ENCODE measurements around the gene CUX1.
"Not testable (repeated sequence)": the region's sequence is repeated elsewhere in the genome, so short reads cannot be mapped to it uniquely, and the experiment has no call there.

CUX1 gene

DNA sequence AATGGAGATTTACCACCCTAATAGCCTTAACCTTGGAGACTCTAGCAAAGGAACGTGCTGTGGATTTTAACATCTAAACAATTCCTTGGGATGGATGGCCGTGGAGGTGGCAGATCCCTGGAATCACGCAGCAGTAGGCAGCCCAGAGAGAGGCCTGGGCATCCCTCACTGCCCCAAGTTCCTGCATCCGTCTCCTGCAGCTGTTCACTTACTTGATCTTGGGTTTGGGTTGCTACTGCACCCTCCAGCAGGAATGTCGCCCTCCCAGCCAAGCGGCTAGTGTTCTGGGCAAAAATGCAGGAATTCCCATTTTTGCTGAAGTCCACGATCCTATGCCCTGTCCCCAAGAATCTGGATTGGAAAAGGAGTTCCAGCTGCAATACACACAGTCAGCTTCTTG lies 302.5 kb downstream of the CUX1 start:
- DNase-seq: no peak

DNA sequence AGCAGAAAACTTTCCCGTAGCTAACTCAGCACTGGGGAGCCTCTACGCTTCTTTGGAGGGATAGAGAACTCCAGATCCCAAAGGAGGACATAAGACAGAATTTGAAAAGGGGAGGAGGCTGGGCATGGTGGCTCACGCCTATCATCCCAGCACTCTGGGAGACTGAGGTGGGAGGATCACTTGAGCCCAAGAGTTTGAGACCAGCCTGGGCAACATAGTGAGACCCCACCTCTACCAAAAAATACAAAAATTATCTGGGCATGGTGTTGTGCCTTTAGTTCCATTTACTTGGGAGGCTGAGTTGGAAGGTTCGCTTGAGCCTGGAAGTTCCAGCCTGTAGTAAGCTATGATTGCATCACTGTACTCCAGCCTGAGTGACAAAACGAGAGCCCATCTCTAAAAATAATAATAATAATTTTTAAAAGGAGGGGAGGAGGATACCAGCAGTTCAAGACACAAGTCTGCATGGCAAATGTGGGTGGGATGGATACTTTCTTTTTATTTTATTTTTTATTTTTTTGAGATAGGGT lies 303.3 kb downstream of the CUX1 start:
- no peak for DNase-seq

- DNase-seq: no peak
These were observed 304.6 kb downstream of the CUX1 start for GRCh38 chr7:102122026-102122425.

DNA sequence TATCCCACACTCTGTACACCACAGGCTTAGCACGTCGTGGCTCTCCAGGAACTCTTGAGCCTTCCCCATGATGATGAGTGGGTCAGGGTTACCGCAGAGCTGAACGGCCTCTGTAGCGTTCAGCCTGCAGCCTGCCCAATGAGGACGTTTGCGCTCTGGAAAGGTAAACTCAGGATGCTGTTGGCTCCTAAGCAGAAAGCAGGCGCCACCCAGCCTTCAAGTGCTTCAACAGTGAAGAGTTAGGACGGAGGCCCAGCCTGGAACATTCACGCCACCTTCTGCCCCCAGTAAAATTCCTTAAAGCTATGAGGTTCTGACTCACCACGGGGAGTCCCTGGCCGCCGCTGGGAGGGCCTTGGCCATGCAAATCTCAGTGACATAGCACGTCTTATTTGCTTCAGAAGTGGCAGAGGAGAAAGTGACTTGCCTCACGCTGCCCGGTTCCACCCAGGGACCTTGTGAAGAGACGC lies 307.7 kb downstream of the CUX1 start:
- DNase-seq: no peak

DNA sequence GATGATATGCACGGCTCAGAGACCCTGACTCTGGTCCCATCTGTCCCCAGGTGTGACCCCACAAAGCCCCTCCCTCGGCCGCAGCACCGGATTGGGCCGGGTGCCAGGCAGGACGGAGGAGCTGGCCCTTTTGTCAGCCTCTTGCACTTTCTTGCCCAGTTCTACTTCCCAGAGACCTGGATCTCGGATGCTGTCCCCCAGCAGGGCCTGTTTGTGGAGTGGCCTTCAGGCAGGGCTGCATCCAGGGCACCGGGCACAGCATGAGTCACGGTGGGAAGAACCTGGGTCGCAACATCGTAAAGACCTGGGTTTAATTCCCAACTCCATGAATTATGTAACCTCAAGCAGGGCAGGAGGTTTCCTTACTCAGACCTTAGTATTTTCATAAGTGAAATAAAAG lies 310.9 kb downstream of the CUX1 start:
- no peak for DNase-seq

- DNase-seq: no peak
These were observed 312.4 kb downstream of the CUX1 start for GRCh38 chr7:102129636-102130370.

- DNase-seq: no peak
These were observed 314.9 kb downstream of the CUX1 start for GRCh38 chr7:102132209-102132752.

GRCh38 chr7:102138676-102139075 lies 321.2 kb downstream of the CUX1 start:
- DNase-seq: no peak

- no peak for DNase-seq
These were observed 323.5 kb downstream of the CUX1 start for GRCh38 chr7:102140952-102141370.

DNA sequence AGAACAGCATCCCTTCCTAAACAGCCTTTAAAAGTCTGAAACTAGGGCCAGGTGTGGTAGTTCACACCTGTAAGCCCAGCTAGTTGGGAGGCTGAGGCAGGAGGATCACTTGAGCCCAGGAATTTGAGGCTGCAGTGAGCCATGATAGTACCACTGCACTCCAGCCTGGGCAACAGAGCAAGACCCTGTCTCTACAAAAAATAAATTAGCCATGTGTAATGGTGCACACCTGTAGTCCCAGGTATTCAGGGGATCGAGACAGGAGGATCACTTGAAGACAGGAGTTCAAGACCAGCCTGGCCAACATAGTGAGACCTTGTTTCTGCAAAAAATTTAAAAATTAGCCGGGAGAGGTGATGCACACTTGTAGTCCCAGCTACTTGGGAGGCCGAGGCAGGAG lies 325.0 kb downstream of the CUX1 start:
- not testable (repeated sequence) for DNase-seq

DNA sequence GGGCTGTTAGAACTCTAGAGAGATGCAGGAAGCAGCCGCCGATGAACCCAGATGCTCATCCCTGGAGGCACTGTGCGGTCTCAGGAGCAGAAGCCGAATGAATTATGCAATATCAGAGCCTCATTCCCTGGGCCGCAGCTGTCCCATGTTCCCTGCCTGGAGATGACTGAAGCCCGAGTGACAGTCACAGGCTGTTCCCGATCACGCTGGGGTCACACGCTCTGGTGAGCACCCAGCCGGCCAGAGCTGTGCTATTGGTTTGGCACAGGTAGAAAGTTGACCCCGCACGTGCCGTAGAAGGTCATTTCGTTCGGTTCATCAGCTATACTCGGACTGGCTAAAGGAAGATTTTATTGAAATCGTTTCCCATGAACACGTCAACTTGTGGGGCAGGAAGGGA lies 328.7 kb downstream of the CUX1 start:
- DNase-seq: no peak

GRCh38 chr7:102147008-102147407 lies 329.6 kb downstream of the CUX1 start:
- DNase-seq: no peak

GRCh38 chr7:102148799-102149198 lies 331.4 kb downstream of the CUX1 start:
- DNase-seq: no peak

- no peak for DNase-seq
These were observed 332.0 kb downstream of the CUX1 start for GRCh38 chr7:102149416-102149815.

GRCh38 chr7:102150266-102150665 lies 332.8 kb downstream of the CUX1 start:
- DNase-seq: no peak

DNA sequence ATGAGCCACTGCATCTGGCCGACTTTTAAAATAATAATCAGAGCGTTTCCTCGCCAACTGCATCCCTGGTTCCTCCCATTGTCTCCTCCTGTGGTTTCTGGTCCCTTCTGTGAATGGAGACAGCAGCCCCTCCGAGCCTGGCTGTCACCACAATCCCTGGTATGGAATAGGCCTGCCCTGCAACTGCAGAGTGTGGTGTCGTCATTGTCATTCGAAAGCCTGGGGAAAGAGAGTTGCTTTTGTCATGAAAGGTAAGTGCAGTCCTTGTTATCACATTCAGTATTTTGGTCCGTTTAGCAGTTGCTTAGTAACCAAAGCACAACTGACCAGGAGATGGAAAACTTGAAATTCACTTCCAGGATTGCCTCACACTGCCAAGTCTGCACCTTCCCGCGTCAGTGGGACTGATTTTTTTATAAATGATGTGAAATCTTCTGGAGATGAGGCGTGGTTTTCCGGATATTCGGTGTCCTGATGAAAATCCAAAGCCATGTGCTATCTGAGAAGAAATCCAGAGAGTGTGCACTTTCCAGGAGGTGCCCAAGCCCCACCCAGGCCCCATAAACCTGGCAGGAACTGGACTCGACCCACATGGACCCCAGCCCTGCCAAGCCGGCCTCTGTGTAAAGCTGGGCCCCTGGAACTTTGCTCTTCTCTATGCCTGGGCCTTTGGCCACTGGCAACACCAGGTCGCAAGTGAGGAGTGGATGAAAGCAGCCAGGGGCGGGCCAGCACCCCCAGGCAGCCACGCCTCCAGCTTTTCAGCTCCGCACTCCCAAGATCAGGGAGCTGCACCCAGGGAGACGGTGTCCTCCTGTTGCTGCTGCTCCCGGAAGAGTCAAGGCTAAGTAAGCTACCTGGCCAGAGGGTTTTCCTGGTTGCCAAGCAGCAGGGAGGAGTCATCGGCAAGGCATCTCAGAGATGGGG lies 335.5 kb downstream of the CUX1 start:
- DNase-seq: no peak

DNA sequence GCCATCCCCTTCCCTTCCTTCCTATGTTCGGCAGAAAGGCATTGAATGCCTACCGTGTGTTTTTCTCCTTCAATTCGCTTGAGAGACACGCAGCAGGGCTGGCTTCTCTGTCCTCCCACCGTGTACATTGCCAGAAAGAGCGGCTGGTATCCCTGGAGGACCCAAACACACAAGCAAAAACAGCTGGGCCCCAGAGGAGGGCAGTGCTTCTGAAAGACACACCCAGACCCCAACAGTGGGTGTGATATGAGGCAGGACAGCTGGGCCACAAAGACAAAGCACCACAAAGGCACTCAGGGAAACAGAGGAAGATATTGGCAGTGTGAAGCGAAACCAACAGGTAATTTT lies 336.1 kb downstream of the CUX1 start:
- DNase-seq: no peak

GRCh38 chr7:102154425-102154824 lies 337.0 kb downstream of the CUX1 start:
- no peak for DNase-seq

DNA sequence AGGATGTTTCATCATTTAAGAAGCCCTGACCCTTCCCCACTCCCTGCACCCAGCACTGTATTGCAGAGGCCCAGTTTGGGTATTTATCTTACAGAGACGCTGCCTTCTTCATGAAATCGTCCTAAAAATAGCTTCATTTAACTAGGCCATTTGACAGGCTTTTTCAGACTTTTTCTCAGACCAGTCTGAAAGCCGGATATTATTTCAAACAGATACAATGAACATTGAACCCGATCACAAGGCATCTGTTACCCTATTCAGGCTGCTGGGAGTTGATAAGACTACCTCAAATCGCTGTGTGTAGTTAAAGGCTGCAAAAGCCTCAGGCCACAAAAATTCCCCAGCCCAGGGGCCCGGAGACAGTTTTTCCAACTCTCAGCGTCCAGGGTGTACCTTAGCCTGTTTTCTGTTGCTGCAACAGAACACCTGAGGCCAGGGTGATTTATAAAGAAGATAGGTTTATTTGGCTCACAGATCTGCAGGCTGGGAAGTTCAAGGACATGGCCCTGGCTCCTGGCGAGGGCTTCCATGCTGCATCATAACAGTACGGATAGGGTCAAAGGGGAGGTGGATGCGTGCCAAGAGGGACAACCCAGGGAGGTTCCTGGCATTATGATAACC lies 338.5 kb downstream of the CUX1 start:
- no peak for DNase-seq

- DNase-seq: no peak
These were observed 339.4 kb downstream of the CUX1 start for GRCh38 chr7:102156867-102157266.

DNA sequence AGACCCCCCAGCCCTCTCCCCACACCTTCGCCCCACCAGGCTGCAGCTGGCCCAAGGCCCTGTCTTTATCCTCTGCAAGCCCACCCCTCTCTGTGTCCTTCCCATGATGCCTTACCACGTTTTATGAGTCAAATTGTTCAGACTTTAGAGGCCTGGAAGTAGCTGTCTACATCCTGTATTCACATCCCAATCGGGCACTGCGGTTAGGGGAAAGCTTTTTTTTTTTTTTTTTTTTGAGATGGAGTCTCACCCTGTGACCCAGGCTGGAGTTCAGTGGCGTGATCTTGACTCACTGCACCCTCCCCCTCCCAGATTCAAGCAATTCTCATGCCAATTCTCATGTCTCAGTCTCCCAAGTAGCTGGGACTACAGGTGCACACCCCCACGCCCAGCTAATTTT lies 347.7 kb downstream of the CUX1 start:
- DNase-seq: no peak

DNA sequence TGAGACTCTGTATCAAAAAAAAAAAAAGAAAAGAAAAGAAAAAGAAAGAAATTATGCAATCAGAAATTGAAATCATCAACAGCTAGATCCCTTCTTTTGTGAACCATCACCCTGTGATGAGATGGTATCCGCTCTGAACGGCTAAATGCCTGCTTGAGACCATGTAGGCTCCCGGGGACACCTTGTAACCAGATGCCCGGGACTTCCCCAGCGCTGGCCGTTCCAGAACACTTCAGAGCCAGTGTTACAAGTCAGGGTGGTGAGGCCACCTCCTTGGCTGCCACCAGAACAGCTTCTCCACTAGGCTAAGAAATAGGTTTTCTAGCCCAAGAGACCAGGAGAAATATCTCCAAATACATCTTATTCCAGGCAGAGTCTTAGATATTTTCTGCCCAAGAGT lies 349.8 kb downstream of the CUX1 start:
- DNase-seq: no peak
